HEK293 (cell line): ENCODE data around the gene FOXC2.
A peak's percentile ranks its signal among the peaks of the same experiment; 100 is the strongest.

Experiments used
- CTCF ChIA-PET: fragments of 350-600 bp; formaldehyde crosslinking; extraction: SDS; loops from one replicate; lab custom pipeline; 2021; ENCODE audit warnings: antibody characterized with exemption; lab: Yijun Ruan, JAX
- POLR2A ChIA-PET: fragments of 300-600 bp; formaldehyde crosslinking; extraction: SDS; loops from one replicate; lab custom pipeline; 2020; ENCODE audit warnings: antibody characterized with exemption, inconsistent platforms; lab: Yijun Ruan, JAX
- H3K27ac ChIP-seq: fragments of 200-500 bp; sonication (Bioruptor generic); 2 replicates; pipeline ENCODE4 v1.5.1; 2014; ENCODE audit warnings: low read depth, low read length, control low read depth, inconsistent platforms; ENCODE audit errors: extremely low read depth
- H3K36me3 ChIP-seq, 2 experiments: fragments of 200-500 bp in 1 of 2; sonication (Bioruptor generic) in 1 of 2; 1 replicate in 1 of 2; 2 replicates in 1 of 2; pipeline ENCODE4 v1.5.1; 2014 to 2017; ENCODE audit warnings: inconsistent platforms in 2 of 2, low read length in 2 of 2; ENCODE audit not compliant: control insufficient read depth in 2 of 2, insufficient read depth in 1 of 2
- H3K4me1 ChIP-seq: fragments of 200-500 bp; sonication (Bioruptor generic); 2 replicates; pipeline ENCODE4 v1.5.1; 2014; ENCODE audit warnings: mild to moderate bottlenecking, low read length, inconsistent platforms; ENCODE audit not compliant: control insufficient read depth, insufficient read depth
- H3K4me3 ChIP-seq: 2 replicates; pipeline ENCODE4 v1.5.1; 2011; ENCODE audit warnings: low read depth, mild to moderate bottlenecking, control low read depth, low read length, moderate library complexity
- H3K9me3 ChIP-seq: fragments of 200-500 bp; sonication (Bioruptor generic); 2 replicates; pipeline ENCODE4 v1.5.1; 2014; ENCODE audit warnings: low read depth, low read length, inconsistent platforms; ENCODE audit not compliant: control insufficient read depth, insufficient read depth
- BCL11A ChIP-seq: fragments of 450-650 bp; formaldehyde crosslinking; IDR thresholded peaks from 2 replicates; pipeline ENCODE4 v1.5.1; 2016; ENCODE audit warnings: low read depth, missing biosample characterization, missing genetic modification characterization
- FEZF1 ChIP-seq: fragments of 450-650 bp; formaldehyde crosslinking; IDR thresholded peaks from 2 replicates; pipeline ENCODE4 v1.5.1; 2016; ENCODE audit warnings: missing biosample characterization, missing genetic modification characterization
- INSM2 ChIP-seq: fragments of 450-650 bp; formaldehyde crosslinking; IDR thresholded peaks from 2 replicates; pipeline ENCODE4 v1.5.1; 2016; ENCODE audit warnings: missing biosample characterization, missing genetic modification characterization
- PRDM10 ChIP-seq: fragments of 450-650 bp; formaldehyde crosslinking; IDR thresholded peaks from 2 replicates; pipeline ENCODE4 v1.5.1; 2016; ENCODE audit warnings: missing biosample characterization, missing genetic modification characterization
- SP7 ChIP-seq: fragments of 450-650 bp; formaldehyde crosslinking; IDR thresholded peaks from 2 replicates; pipeline ENCODE4 v1.5.1; 2016; ENCODE audit warnings: missing biosample characterization, missing genetic modification characterization
- TCF7L2 ChIP-seq: IDR thresholded peaks from 2 replicates; pipeline ENCODE4 v1.6.1; 2011; ENCODE audit warnings: low read depth, mild to moderate bottlenecking, inconsistent platforms, low read length, moderate library complexity, borderline replicate concordance
- ZFP3 ChIP-seq: fragments of 450-650 bp; formaldehyde crosslinking; IDR thresholded peaks from 2 replicates; pipeline ENCODE4 v1.5.1; 2016; ENCODE audit warnings: low read depth, missing biosample characterization, missing genetic modification characterization
- ZNF114 ChIP-seq: fragments of 450-650 bp; formaldehyde crosslinking; IDR thresholded peaks from 2 replicates; pipeline ENCODE4 v1.5.0; 2017; ENCODE audit warnings: missing biosample characterization, missing genetic modification characterization
- ZNF146 ChIP-seq: fragments of 450-650 bp; formaldehyde crosslinking; IDR thresholded peaks from 2 replicates; pipeline ENCODE4 v1.5.1; 2016; ENCODE audit warnings: missing biosample characterization, missing genetic modification characterization
- ZNF266 ChIP-seq: fragments of 450-650 bp; formaldehyde crosslinking; IDR thresholded peaks from 2 replicates; pipeline ENCODE4 v1.5.1; 2016; ENCODE audit warnings: missing biosample characterization, missing genetic modification characterization, low read depth
- ZNF335 ChIP-seq: fragments of 450-650 bp; formaldehyde crosslinking; conservative IDR thresholded peaks from 2 replicates; pipeline ENCODE4 v1.5.1; 2016; ENCODE audit warnings: missing biosample characterization, missing genetic modification characterization
- ZNF341 ChIP-seq: fragments of 450-650 bp; formaldehyde crosslinking; IDR thresholded peaks from 2 replicates; pipeline ENCODE4; 2016; ENCODE audit warnings: low read depth, missing biosample characterization, missing genetic modification characterization
- ZNF394 ChIP-seq: fragments of 450-650 bp; formaldehyde crosslinking; IDR thresholded peaks from 2 replicates; pipeline ENCODE4 v1.5.1; 2016; ENCODE audit warnings: missing biosample characterization, missing genetic modification characterization, mild to moderate bottlenecking, moderate library complexity, borderline replicate concordance
- ZNF549 ChIP-seq: fragments of 450-650 bp; IDR thresholded peaks from 2 replicates; pipeline ENCODE4 v1.5.1; 2018; ENCODE audit warnings: missing biosample characterization, missing genetic modification characterization, mild to moderate bottlenecking, inconsistent platforms, moderate library complexity
- ZNF704 ChIP-seq: fragments of 450-650 bp; formaldehyde crosslinking; IDR thresholded peaks from 2 replicates; pipeline ENCODE4 v1.5.1; 2016; ENCODE audit warnings: missing biosample characterization, missing genetic modification characterization
- ZNF747 ChIP-seq: fragments of 450-650 bp; formaldehyde crosslinking; IDR thresholded peaks from 2 replicates; pipeline ENCODE4 v1.5.1; 2016; ENCODE audit warnings: missing biosample characterization, missing genetic modification characterization
- ZNF792 ChIP-seq: fragments of 450-650 bp; formaldehyde crosslinking; IDR thresholded peaks from 2 replicates; pipeline ENCODE4 v1.5.1; 2016; ENCODE audit warnings: missing biosample characterization, missing genetic modification characterization
- TF ChIP-seq, protein P1 (sequence below): fragments of 450-650 bp; IDR thresholded peaks from 2 replicates; pipeline ENCODE4 v1.5.1; 2018; ENCODE audit warnings: missing biosample characterization, missing genetic modification characterization
- TF ChIP-seq, protein P2 (sequence below): fragments of 450-650 bp; formaldehyde crosslinking; IDR thresholded peaks from 2 replicates; pipeline ENCODE4 v1.5.1; 2016; ENCODE audit warnings: missing biosample characterization, missing genetic modification characterization

The FOXC2 gene

DNA sequence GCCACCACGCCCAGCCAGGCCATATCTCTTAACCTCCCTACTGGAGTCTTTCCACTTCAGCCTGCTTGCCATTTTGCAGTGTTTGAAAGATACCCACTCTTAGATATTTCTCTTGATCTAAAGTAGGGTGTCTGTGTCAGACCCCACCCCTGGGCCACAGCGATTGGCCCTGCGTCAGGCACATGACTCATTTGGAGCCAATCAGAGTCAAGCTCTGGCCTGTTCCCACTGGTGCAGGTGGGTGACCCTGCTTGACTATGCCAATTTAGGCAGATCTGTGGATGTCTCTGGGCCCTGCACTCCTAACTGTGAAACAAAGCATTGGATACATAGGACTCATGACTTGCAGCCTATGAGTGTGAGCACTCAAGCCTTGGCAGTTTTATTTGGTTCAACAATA, 39.3 kb downstream of the FOXC2 start:
- H3K4me1 ChIP-seq: no peaks in the 10 kb centered on the region
- no peak overlapping the region for H3K27ac ChIP-seq
- no peaks in the 10 kb centered on the region for H3K9me3 ChIP-seq
- H3K4me3 ChIP-seq: no peak overlapping the region
- POLR2A ChIA-PET: no interaction called here
- TF ChIP-seq ZNF146 (tag by site-specific recombination): no peak
- TF ChIP-seq ZNF266 (tag by site-specific recombination): no peak
- TF ChIP-seq TCF7L2: no peak
- no peak for TF ChIP-seq FEZF1 (tag by site-specific recombination)
- TF ChIP-seq ZNF394 (tag by site-specific recombination): no peak
- no peak for TF ChIP-seq PRDM10 (tag by site-specific recombination)
- no peak for TF ChIP-seq ZNF747
- TF ChIP-seq, protein P1, sequence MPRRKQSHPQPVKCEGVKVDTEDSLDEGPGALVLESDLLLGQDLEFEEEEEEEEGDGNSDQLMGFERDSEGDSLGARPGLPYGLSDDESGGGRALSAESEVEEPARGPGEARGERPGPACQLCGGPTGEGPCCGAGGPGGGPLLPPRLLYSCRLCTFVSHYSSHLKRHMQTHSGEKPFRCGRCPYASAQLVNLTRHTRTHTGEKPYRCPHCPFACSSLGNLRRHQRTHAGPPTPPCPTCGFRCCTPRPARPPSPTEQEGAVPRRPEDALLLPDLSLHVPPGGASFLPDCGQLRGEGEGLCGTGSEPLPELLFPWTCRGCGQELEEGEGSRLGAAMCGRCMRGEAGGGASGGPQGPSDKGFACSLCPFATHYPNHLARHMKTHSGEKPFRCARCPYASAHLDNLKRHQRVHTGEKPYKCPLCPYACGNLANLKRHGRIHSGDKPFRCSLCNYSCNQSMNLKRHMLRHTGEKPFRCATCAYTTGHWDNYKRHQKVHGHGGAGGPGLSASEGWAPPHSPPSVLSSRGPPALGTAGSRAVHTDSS (tag by site-specific recombination): no peak
- no peak for TF ChIP-seq ZNF792 (tag by site-specific recombination)
- no peak for TF ChIP-seq ZFP3 (tag by site-specific recombination)
- TF ChIP-seq BCL11A (tag by site-specific recombination): no peak
- TF ChIP-seq ZNF341 (tag by site-specific recombination): no peak
- TF ChIP-seq SP7 (tag by site-specific recombination): no peak
- no peak for TF ChIP-seq ZNF704 (tag by site-specific recombination)
- TF ChIP-seq ZNF549 (tag by site-specific recombination): no peak
- no peak for TF ChIP-seq ZNF335 (tag by site-specific recombination)
- CTCF ChIA-PET: no interaction called here
- no peaks in the 10 kb centered on the region for H3K36me3 ChIP-seq

- TF ChIP-seq, protein P2, sequence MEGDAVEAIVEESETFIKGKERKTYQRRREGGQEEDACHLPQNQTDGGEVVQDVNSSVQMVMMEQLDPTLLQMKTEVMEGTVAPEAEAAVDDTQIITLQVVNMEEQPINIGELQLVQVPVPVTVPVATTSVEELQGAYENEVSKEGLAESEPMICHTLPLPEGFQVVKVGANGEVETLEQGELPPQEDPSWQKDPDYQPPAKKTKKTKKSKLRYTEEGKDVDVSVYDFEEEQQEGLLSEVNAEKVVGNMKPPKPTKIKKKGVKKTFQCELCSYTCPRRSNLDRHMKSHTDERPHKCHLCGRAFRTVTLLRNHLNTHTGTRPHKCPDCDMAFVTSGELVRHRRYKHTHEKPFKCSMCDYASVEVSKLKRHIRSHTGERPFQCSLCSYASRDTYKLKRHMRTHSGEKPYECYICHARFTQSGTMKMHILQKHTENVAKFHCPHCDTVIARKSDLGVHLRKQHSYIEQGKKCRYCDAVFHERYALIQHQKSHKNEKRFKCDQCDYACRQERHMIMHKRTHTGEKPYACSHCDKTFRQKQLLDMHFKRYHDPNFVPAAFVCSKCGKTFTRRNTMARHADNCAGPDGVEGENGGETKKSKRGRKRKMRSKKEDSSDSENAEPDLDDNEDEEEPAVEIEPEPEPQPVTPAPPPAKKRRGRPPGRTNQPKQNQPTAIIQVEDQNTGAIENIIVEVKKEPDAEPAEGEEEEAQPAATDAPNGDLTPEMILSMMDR (tag by site-specific recombination): 0 out of 2 replicates have a peak, but pooled peaks have one; percentile 14
- no peak for TF ChIP-seq ZNF114 (tag by site-specific recombination)
- no peak for TF ChIP-seq INSM2 (tag by site-specific recombination)
- H3K4me1 ChIP-seq: no peaks in the 10 kb centered on the region
- no peak overlapping the region for H3K4me3 ChIP-seq
- CTCF ChIA-PET: interaction anchor here (0.9 to 1.2 kb wide), 3 partner anchors 32 to 158 kb away, joined by 3 read pairs; no protein-coding TSS in a partner anchor
- no peaks in the 10 kb centered on the region for H3K9me3 ChIP-seq
- POLR2A ChIA-PET: no interaction called here
- no peaks in the 10 kb centered on the region for H3K36me3 ChIP-seq
- H3K27ac ChIP-seq: no peak overlapping the region
Observed at GRCh38 chr16:86608301-86608747, 41.7 kb downstream of the FOXC2 start.
